PC-3 (cell line): Measurements from ENCODE around the gene FMNL2. TPM values are rescaled to one million over a fixed set of nuclear protein-coding genes. Genes with fewer than 3 reads are reported as not detected.

Experiments used
- ATAC-seq: fragments of 200-7000 bp; cut with Tn5 transposase; 2 replicates; pipeline ENCODE4 v1.9.1; 2020; ENCODE audit warnings: mild to moderate bottlenecking, moderate library complexity
- BruUV-seq: library from RNA; stranded (reverse); fragments of 400-500 nt; replicated peaks from 2 replicates; lab custom pipeline; 2021; lab: Mats Ljungman, UMichigan
- CTCF ChIA-PET: fragments of 300-600 bp; sonication (Branson Sonifier 250); formaldehyde crosslinking; loops from one replicate; lab custom pipeline; 2022; ENCODE audit warnings: antibody characterized with exemption; lab: Charles Lee
- POLR2A ChIA-PET: fragments of 300-600 bp; sonication (Branson Sonifier 250); formaldehyde crosslinking; loops from one replicate; lab custom pipeline; 2022; ENCODE audit warnings: antibody characterized with exemption; ENCODE audit not compliant: unreplicated experiment; lab: Charles Lee
- DNase-seq: peaks from one replicate; pipeline ENCODE4 v3.0.0-alpha.2; 2015
- H2AFZ ChIP-seq: fragments of 300-600 bp; sonication (generic); 2 replicates; pipeline ENCODE4 v1.6.0; 2016; ENCODE audit warnings: antibody characterized with exemption, low read length
- H3F3A ChIP-seq: fragments of 300-600 bp; sonication (generic); one replicate; pipeline ENCODE4 v1.6.0; 2017; ENCODE audit warnings: antibody characterized with exemption, low read length, control low read depth, mild to moderate bottlenecking; ENCODE audit not compliant: unreplicated experiment
- H3K27ac ChIP-seq: fragments of 300-600 bp; sonication (generic); 2 replicates; pipeline ENCODE4 v1.5.1; 2016; ENCODE audit warnings: mild to moderate bottlenecking, low read length
- H3K27me3 ChIP-seq: fragments of 300-600 bp; sonication (generic); 2 replicates; pipeline ENCODE4 v1.6.1; 2016; ENCODE audit warnings: low read length, mixed read lengths
- H3K36me3 ChIP-seq: fragments of 300-600 bp; sonication (generic); 2 replicates; pipeline ENCODE4 v1.6.1; 2016; ENCODE audit warnings: low read depth, mixed run types, low read length, mixed read lengths
- H3K4me1 ChIP-seq: fragments of 300-600 bp; sonication (generic); 2 replicates; pipeline ENCODE4 v1.5.1; 2016; ENCODE audit warnings: low read length; ENCODE audit not compliant: insufficient read depth
- H3K4me2 ChIP-seq: fragments of 300-600 bp; sonication (generic); 2 replicates; pipeline ENCODE4 v1.6.0; 2016; ENCODE audit warnings: low read length
- H3K4me3 ChIP-seq: fragments of 300-600 bp; sonication (generic); 2 replicates; pipeline ENCODE4 v1.5.1; 2016; ENCODE audit warnings: mild to moderate bottlenecking, low read length, mixed read lengths
- H3K79me2 ChIP-seq: fragments of 300-600 bp; sonication (generic); 2 replicates; pipeline ENCODE4 v1.6.1; 2017; ENCODE audit warnings: low read length, mixed read lengths
- H3K9ac ChIP-seq: fragments of 300-600 bp; sonication (generic); 2 replicates; pipeline ENCODE4 v1.6.0; 2016; ENCODE audit warnings: mild to moderate bottlenecking, low read length
- H3K9me2 ChIP-seq: fragments of 300-600 bp; sonication (generic); replicated peaks from 2 replicates; pipeline ENCODE4 v1.6.1; 2016; ENCODE audit warnings: mixed run types, low read length, mixed read lengths
- H3K9me3 ChIP-seq: fragments of 300-600 bp; sonication (generic); 2 replicates; pipeline ENCODE4 v1.6.1; 2016; ENCODE audit warnings: low read length, mixed read lengths
- H4K20me1 ChIP-seq: fragments of 300-600 bp; sonication (generic); 2 replicates; pipeline ENCODE4 v1.6.1; 2016; ENCODE audit warnings: low read length, mixed read lengths
- CTCF ChIP-seq: fragments of 300-600 bp; sonication (generic); conservative IDR thresholded peaks from 2 replicates; pipeline ENCODE4 v1.5.1; 2017; ENCODE audit warnings: antibody characterized with exemption, low read depth, mild to moderate bottlenecking, low read length
- EZH2 ChIP-seq: fragments of 300-600 bp; sonication (generic); IDR thresholded peaks from one replicate; pipeline ENCODE4 v1.6.1; 2017; ENCODE audit warnings: antibody characterized with exemption, mild to moderate bottlenecking, low read length; ENCODE audit not compliant: unreplicated experiment
- EZH2phosphoT487 ChIP-seq: fragments of 300-600 bp; sonication (generic); IDR thresholded peaks from 2 replicates; pipeline ENCODE4 v1.6.1; 2018; ENCODE audit warnings: mild to moderate bottlenecking, antibody characterized with exemption, low read length, borderline replicate concordance
- intact Hi-C: fragments of 100-400 bp; cut with micrococcal nuclease; formaldehyde crosslinking; loops from 2 replicates; pipeline ENCODE4 v1.9.0; 2023
- total RNA-seq: library from RNA; depleted of rRNA; stranded (reverse); fragments of >200 nt; gene quantifications from 2 replicates; pipeline ENCODE4 v1.2.3, GENCODE V29; 2014

FMNL2 gene
- total RNA-seq, 1 experiment from 2014 or later, result 15.8 TPM

DNA sequence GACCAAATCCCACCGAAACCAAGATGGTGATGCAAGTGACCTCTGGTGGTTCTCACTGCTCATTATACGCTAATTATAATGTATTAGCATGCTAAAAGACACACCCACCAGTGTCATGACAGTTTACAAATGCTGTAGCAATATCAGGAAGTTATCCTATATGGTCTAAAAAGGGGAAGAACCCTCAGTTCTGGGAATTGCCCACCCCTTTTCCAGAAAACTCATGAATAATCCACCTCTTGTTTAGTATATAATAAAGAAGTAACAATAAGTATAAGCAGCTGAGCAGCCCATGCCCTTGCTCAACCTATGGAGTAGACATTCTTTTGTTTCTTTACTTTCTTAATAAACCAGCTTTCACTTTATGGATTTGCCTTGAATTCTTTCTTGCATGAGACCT, 31.0 kb upstream of the FMNL2 start:
- POLR2A ChIA-PET, result no interaction called here

GRCh38 chr2:152304836-152305235, 30.1 kb upstream of the FMNL2 start:
- Histone ChIP-seq H3K9me3 (no peaks in the 10 kb centered on the region), H3K4me2 (no peak overlapping the region), H3K9ac (no peak overlapping the region), H3K4me3 (no peak overlapping the region), H3K36me3 (no peaks in the 10 kb centered on the region), H3K27ac (no peak overlapping the region), H3F3A (no peaks in the 10 kb centered on the region), H3K4me1 (peaks cover 23% of the 10 kb centered on the region), H4K20me1 (no peaks in the 10 kb centered on the region), H3K79me2 (no peaks in the 10 kb centered on the region), H2AFZ (no peak overlapping the region), H3K9me2 (no peaks in the 10 kb centered on the region), H3K27me3 (no peaks in the 10 kb centered on the region)
- no peak for TF ChIP-seq EZH2
- no peak for TF ChIP-seq CTCF
- no peak for TF ChIP-seq EZH2phosphoT487
- ChIA-PET POLR2A (no interaction called here), CTCF (interaction anchor here (0.6 kb wide), 1 partner anchor 21 kb away, joined by 3 read pairs; no protein-coding TSS in a partner anchor)
- DNase-seq (no peak), ATAC-seq (no peak)
- BruUV-seq, result no TSS peak
- intact Hi-C loops, result no loop called here

More for the DNA sequence above, 31.0 kb upstream of the FMNL2 start:
- Histone ChIP-seq H3K9me2 (no peaks in the 10 kb centered on the region), H4K20me1 (no peaks in the 10 kb centered on the region), H3K9me3 (no peaks in the 10 kb centered on the region), H3K27ac (no peak overlapping the region), H3F3A (no peaks in the 10 kb centered on the region), H3K4me3 (no peak overlapping the region), H3K4me1 (peaks cover 15% of the 10 kb centered on the region), H3K9ac (no peak overlapping the region), H2AFZ (no peak overlapping the region), H3K36me3 (no peaks in the 10 kb centered on the region), H3K27me3 (no peaks in the 10 kb centered on the region), H3K4me2 (no peak overlapping the region), H3K79me2 (no peaks in the 10 kb centered on the region)
- intact Hi-C loops, result no loop called here
- ATAC-seq (no peak), DNase-seq (no peak)
- BruUV-seq, result no TSS peak
- CTCF ChIA-PET, result no interaction called here
- no peak for TF ChIP-seq EZH2
- TF ChIP-seq EZH2phosphoT487, result no peak
- TF ChIP-seq CTCF, result no peak

DNA sequence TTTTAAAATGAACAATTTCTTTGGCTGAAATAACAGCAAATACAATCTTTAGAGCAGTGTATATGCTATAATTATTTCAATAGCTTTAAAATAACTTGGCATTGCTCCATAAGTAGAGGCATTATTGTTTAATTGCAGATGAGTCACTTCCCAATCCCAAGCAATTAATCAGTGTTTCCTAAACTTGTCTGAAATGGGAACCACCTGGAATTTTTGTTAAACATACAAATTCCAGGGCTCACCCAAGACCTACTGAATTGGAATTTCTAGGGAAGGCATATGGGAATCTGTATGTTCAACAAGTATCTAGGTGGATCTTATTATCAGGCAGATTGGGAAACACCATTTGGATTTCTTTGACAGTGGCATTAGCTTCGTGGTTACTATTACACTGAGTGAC, 27.1 kb upstream of the FMNL2 start:
- Histone ChIP-seq H3K9me3 (no peaks in the 10 kb centered on the region), H3K9ac (no peak overlapping the region), H3K27me3 (no peaks in the 10 kb centered on the region), H3K27ac (no peak overlapping the region), H3K4me2 (peak overlapping the region; percentile 11; the same call in 1 of the 2 replicates), H3K79me2 (no peaks in the 10 kb centered on the region), H2AFZ (no peak overlapping the region), H3K4me3 (no peak overlapping the region), H3K36me3 (no peaks in the 10 kb centered on the region), H3K9me2 (no peaks in the 10 kb centered on the region), H3K4me1 (peaks cover 24% of the 10 kb centered on the region), H4K20me1 (no peaks in the 10 kb centered on the region), H3F3A (no peaks in the 10 kb centered on the region)
- ChIA-PET CTCF (no interaction called here), POLR2A (no interaction called here)
- ATAC-seq (peak; percentile 7; the same call in 1 of the 2 replicates), DNase-seq (peak; percentile 12)
- BruUV-seq, result no TSS peak
- intact Hi-C loops, result loop anchor here (1.0 kb wide), 1 partner anchor 118 kb away; no protein-coding TSS in a partner anchor
- TF ChIP-seq EZH2phosphoT487 (no peak), CTCF (no peak), EZH2 (no peak)
